GM21515 (cell line): ENCODE data around the gene ZNF280C.
"Not testable (repeated sequence)": the region's sequence is repeated elsewhere in the genome, so short reads cannot be mapped to it uniquely, and the experiment has no call there.

Experiments
- ATAC-seq: cut with Tn5 transposase; IDR thresholded peaks from one replicate; pipeline ENCODE4 v1.9.1; 2021; ENCODE audit not compliant: unreplicated experiment

The ZNF280C gene, protein sequence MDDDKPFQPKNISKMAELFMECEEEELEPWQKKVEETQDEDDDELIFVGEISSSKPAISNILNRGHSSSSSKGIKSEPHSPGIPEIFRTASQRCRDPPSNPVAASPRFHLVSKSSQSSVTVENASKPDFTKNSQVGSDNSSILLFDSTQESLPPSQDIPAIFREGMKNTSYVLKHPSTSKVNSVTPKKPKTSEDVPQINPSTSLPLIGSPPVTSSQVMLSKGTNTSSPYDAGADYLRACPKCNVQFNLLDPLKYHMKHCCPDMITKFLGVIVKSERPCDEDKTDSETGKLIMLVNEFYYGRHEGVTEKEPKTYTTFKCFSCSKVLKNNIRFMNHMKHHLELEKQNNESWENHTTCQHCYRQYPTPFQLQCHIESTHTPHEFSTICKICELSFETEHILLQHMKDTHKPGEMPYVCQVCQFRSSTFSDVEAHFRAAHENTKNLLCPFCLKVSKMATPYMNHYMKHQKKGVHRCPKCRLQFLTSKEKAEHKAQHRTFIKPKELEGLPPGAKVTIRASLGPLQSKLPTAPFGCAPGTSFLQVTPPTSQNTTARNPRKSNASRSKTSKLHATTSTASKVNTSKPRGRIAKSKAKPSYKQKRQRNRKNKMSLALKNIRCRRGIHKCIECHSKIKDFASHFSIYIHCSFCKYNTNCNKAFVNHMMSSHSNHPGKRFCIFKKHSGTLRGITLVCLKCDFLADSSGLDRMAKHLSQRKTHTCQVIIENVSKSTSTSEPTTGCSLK

DNA sequence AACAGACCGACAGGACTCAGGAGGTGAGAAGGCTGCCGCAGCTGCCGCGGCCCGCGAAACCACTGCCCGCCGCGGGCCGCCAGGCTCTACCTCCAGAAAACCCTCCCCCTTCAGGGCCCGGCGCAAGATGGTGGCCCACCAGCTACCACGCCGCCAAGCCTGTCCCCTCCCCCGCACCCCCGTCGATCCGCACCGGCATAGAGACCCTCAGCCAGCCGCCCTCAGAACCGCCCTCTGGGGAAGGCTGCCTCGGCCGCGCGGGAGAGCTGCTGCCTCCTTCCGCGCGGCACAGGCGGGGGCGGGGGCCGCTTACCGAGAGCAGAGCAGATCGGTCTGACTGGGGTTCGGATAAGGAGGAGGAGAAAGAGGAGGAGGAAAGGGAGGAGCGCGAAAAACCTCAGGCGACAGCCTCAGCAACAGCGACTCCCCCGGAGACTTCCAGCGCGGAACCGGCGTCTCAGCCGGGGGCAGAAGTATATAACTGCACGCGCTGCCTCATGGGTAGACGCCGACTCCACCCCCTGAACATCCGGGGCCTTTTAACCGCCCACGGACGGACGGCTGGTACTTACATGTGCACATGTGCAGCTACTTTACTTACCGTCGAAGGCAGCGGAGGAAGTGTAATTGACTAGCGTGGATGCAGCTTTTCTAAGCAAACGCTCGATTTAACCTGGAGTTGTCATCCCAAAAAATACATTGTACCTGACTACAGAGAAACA, at the start of gene ZNF280C:
Gene ZNF280C (minus strand): TSS at position 451 of the 722 bp plus-strand sequence. CDS start 8,450 bp downstream, outside the sequence.
- peak; percentile 95 for ATAC-seq

DNA sequence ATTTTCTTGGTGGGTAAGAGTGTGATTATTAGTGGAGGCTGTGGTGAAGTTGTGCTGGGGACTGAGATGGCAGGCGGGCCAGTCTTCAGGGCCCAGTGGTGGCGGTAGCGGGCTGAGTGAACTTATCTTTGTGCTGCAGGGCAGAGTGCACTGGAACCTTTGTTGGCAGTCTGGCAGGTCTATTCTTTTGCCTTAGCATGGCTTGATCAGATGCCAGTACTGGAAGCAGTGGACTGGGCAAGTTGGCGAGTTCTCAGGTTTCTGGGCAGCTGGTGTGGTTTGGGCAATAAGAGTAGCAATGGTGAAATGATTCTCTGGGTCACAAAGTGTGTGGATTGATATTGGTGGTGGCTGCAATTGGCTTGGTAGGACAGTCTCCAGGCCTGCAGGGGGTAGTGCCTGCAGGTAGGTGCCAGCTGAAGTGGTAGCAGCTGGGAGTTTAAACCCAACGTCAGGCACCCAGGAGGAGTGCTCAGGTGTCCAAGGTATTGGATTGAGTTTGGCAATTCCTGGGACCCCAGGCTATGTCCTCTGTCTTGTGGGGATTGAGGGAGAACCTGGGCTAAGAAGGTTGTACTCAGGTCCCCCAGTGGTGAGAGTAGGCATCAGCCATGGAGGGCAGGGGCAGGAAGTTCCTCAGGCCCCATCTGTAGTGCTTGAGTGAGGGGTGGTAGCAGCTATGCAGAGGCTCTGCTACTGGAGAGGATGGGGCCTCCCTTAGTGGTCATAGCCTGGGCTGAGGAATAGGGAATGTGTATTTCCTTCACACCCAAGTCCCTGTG, 36.1 kb upstream of the ZNF280C start:
- no peak for ATAC-seq

DNA sequence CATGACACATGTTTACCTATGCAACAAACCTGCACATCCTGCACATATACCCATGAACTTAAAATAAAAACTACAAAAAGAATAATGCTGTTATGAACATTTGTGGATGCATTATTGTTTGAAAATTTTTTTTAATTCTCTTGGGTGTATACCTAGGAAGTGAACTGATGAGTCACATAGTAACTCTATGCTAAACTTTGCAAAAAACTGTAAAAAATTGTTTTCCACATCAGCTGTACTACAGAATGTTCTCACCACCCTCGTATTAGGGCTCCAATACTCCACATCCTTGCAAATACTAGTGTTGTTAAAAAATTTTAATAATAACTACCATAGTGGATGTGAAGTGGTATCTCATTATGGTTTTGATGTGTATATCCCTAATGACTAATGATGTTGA, 33.3 kb upstream of the ZNF280C start:
- ATAC-seq, result no peak

DNA sequence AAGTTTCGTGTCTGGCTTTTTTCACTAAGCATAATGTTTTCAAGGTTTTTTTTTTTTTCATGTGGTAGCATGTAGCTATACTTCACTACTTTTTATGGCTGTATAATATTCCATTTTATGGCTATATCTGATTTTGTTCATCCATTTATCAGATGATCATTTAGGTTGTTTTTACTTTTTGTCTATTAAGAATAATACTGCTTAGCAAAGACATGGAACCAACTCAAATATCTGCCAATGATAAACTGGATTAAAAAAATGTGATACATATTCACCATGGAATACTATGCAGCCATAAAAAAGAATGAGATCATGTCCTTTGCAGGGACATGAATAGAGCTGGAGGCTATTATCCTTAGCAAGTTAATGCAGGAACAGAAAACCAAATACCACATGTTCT, 32.7 kb upstream of the ZNF280C start:
- ATAC-seq, result no peak

DNA sequence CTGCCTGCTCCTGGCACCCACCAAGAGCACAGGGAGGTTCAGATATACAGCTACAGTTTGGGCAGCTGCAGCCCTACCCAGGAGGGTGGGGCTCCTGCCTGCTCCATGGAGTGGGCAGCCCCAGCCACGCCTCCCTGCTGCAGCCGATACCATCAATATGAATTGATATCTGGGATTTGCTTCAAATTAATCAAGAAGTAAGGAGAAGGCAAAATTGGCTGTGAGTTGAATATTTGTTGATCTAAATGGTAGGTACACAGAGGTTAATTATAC, 31.2 kb upstream of the ZNF280C start:
- no peak for ATAC-seq

DNA sequence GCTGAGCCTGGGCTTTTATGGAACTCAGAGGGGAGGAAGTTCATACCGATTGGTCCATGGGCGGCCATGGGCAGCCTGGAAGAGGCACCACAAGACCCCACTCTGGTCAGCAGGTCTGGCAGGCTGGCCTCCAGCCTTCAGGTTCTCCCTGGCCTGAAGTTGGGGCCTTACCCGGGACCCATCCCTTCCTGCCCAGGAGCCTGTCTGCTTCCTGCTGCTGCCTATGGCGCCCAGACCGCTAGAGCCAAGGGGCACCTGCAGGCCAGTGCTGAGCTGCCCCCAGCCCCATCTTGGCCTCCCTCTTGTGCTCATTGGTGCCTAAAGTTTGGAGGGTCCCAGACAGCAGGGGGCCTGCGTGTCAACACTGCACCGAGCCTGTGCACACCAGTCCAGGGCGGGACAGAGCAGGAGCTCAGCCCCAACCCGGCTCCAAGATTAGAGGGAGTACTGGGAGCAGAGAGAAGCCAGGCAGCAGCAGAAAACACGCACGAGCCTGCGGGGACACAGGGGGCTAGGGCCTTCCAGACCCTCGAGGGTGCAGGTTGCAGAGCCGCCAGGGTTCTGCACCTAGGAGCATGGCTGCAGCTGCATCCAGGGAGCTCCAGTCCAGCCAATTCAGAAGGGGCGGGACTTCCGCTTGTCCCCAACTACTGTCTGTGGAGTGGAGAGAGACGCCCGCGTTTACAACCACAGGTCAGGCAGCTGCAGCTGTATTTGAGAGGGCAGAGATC, 30.7 kb upstream of the ZNF280C start:
- no peak for ATAC-seq

DNA sequence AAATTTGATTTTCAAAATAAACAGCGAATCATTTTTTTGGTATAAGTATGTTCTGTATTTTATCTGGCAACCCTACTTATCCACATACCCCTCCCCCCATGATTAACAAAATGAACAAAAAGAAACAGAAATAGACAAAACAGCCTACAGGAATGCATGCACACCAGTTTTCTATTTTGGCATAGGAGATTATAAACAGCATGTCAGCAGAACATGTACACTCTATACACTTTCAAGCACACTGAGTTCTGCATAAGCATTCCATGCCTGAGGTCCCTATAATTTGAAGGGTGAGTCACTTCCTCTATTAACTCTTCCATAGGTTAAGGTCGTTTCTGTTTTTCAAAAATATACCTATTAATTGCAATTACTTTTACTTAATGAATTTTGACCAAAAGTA, 28.0 kb upstream of the ZNF280C start:
- ATAC-seq, result no peak

DNA sequence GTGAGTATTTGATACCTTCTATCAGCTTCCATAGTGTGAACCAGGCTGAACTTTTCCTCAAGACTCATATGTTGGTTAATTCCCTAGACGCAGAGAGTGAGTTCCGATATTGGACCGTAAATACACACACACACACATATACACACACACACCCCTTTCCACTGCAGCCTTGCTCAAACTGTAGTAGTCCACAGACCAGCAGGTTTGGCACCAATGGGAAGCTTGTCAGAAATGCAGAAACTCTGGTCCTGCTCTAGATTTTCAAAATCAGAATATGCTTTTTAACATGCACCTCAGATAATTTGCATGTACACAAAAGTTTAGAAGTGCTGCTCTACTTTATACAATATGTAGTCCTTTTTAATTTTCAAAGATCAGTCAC, 27.6 kb upstream of the ZNF280C start:
- ATAC-seq, result no peak

DNA sequence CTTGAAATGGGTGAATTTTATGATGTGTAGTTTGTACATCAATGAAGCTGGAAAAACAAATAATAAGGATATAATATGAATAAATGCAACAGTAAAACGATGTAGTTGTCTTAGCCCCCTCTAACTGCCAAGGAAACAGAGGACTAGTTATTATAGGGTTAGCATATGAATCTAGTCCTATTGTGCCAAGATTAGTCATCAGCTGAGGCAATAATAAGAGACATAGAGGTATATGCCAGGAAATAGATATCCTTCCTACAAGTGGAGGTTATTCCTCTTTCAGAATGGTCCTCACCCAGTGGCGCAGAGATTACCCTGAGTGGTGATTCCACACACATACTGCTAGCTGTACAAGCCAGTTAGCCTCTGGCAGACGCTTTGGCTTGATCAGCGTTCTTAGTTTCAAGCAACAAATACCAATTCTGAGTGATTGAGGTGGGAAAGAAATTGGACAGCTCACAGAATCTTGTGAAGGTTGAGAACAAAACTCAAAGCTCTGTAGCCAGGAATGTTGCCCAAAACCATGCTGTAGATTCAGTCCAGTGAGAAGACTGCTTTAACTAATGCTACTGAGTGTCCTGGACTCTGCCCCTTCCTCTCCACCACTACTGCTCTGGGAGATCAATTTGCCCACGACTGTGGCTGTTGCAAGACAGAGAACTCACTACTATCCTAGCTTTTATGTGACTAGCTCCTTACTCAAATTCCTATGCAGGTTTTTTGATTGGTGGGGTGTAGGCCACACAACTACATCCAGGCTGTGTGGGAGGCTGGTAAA, 27.0 kb upstream of the ZNF280C start:
- ATAC-seq, result no peak

DNA sequence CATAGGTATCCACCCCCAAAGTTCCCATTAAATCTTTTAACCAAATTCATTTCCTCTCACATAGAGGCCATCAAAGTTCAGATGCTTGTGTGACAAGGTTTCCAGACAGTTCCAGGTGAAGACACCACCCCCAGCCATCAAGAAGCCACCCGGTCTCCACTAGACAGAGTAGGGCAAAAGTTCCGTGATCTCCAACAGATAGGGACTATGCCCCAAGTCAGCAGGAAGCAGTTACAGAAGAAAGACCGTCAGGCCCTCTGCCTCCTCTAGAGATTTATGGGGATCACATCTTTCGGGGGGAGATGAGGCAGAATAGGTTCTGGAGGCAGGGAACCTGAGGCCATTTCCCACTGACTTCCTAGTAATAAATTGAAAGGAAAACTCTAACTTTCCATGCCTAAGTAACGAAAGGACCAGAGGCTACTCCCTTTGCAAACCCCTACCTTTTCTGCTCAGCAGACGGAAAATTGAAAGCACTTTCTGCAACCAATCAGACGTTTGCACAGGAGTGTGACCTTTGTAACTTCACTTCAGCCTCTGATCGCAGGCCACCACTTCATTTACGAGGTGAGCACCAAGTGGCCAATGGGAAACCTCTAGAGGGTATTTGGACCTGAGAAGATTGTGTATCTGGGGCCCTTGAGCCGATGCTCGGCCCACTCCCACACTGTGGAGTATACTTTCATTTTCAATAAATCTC, 18.5 kb upstream of the ZNF280C start:
- ATAC-seq, result no peak

DNA sequence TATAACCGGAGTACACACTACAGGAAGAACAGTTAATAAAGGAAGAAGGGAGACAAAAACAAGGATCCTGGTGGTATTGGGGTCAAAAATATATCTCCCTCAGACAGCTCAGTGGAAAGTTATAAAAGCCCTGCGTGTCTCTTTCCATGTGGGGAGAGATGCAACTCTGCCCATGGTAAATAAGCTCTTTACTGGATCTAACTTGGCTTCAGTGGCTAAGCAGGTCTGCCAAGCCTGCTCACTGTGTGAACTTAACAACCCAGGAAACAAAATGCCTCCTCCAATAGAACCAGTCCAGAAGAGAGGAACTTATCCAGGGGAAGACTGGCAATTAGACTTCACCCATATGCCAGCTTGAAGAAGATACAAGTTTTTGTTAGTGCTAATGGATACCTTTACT, 17.0 kb upstream of the ZNF280C start:
- no peak for ATAC-seq

DNA sequence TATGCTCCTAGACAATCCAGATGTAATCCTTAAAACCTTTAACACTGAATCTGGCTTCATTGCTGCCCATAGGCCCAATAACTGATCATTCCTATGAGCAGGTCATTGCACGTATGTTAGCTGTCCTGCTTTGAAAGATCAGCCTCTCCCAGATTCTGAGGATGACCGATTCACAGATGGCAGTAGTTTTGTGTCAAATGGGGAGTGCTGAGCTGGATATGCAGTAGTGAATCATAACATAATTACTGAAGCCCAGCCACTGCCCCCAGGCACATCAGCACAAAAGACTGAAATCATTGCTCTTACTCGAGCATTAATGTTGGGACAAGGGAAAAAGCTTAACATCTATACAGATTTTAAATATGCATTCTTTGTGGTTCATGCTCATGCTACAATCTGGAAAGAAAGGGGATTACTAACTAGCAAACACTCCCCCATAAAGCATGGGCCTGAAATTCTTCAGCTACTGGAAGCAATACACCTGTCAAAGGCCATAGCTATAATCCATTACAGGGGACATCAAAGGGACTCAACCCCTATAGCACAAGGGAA, 16.4 kb upstream of the ZNF280C start:
- ATAC-seq, result no peak

DNA sequence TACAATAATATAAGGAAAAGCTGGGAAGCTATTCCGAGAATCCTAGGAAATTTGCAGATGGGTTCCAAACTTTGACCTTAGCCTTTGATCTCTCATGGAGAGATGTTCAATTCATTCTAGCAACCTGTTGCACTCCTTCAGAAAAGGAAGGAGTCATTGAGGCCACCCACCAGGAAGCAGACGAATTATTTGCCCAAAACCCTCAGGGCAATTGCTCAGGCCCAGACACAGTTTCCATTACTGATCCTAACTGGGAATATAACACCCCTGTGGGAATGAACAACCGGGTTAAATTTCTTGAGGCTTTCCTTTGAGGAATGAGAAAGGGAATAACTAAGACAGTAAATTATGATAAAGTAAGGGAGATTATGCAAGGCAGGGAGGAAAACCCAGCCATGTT, 13.5 kb upstream of the ZNF280C start:
- ATAC-seq, result no peak

DNA sequence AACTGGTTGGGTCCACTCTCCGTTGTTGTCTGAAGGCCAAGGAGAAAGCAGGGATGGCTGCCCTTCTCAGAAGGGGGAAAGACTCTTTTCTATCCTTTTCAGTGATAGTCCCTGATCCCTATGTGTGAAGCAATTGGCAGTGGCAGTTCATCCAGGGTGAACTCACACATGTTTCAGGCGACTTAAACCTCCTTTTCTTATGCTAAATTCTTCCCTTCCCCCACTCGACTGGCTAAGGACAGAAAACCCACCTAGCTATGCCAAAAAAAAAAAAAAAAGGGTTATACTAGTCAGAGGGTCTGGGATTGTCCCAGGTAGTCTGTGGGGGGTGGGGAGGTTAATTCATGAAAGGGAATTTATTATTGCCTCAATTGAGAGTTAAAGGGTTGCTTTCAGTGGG, 12.2 kb upstream of the ZNF280C start:
- no peak for ATAC-seq

DNA sequence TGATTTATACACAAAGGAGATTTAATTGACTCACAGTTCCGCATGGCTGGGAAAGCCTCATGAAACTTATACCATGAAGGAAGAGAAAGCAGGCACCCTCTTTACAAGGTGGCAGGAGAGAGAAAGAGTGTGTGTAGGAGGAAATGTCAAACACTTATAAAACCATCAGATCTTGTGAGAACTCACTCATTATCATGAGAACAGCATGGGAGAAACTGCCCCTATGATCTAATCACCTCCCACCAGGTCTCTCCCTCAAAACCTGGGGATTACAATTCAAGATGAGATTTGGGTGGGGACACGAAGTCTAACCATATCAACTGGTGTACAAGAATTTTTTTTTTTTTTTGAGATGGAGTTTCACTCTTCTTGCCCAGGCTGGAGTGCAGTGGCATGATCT, 3.6 kb upstream of the ZNF280C start:
- not testable (repeated sequence) for ATAC-seq

DNA sequence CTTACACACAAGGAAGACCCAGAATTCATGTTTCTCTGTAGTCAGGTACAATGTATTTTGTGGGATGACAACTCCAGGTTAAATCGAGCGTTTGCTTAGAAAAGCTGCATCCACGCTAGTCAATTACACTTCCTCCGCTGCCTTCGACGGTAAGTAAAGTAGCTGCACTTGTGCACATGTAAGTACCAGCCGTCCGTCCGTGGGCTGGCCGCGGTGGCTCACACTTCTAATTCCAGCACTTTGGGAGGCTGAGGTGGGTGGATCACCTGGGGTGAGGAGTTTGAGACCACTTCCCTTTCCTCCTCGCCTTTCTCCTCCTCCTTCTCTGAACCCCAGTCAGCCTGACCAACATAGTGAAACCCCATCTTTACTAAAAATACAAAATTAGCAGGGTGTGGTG, 692 bp upstream of the ZNF280C start:
- not testable (repeated sequence) for ATAC-seq

DNA sequence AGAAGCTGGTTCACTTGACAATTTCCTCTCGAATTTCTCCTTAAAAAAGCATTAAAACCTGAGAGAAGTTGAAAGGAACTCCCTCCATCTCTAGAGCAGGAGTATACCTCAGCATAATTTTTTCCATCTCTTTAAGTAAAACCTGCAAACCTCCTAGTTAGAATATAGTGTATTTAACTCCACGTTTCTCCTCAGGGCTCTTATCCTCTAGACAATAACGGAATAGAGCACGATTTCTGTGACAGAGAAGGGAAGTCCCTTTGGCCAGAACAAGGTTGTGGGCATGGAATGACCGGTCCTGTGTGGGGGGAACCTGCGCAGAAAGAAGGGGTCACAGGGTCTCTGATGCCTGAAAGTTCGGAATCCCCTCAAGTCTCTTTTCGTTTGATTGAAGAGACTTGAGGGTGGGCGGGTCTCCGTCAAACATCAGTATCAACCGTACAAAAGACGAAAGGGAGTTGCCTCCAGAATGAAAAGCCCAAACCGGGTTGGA, 697 bp downstream of the ZNF280C start:
- peak; percentile 10 for ATAC-seq

DNA sequence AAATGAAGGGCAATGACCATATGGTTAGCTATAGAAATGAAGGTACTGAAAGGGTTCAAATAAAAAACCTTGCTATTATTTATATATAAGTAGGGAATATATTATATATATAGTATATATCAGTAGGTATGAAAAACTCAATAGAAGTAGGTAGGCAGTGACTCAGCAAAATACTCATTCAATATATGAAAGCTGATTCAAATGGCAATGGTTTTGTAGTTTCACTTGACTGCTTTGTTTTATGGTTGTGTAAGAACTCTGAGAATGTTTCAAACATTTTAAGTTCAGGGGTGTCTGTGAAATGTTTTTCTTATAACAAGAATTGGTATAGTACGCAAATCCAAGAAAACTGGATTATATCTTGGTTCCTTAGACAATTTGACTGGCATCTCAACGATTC, 4.1 kb downstream of the ZNF280C start:
- no peak for ATAC-seq

DNA sequence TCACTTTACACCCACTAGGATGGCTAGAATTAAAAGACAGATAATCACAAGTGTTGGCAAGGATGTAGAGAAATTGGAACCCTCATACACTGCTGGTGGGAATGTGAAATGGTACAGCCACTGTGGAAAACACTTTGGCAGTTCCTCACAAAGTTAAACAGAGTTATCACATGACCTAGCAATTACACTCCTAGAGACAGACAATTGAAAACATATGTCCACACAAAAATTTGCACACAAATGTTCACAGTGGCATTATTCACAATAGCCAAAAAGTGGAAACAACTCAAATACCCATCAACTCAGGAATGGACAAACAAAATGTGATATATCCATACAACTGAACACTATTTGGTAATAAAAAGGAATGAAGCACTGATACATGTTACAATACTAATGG, 5.7 kb downstream of the ZNF280C start:
- ATAC-seq, result no peak
